ENCODE results near the gene SPECC1.
"Not testable (repeated sequence)": the region's sequence is repeated elsewhere in the genome, so short reads cannot be mapped to it uniquely, and the experiment has no call there.

SPECC1 gene, protein sequence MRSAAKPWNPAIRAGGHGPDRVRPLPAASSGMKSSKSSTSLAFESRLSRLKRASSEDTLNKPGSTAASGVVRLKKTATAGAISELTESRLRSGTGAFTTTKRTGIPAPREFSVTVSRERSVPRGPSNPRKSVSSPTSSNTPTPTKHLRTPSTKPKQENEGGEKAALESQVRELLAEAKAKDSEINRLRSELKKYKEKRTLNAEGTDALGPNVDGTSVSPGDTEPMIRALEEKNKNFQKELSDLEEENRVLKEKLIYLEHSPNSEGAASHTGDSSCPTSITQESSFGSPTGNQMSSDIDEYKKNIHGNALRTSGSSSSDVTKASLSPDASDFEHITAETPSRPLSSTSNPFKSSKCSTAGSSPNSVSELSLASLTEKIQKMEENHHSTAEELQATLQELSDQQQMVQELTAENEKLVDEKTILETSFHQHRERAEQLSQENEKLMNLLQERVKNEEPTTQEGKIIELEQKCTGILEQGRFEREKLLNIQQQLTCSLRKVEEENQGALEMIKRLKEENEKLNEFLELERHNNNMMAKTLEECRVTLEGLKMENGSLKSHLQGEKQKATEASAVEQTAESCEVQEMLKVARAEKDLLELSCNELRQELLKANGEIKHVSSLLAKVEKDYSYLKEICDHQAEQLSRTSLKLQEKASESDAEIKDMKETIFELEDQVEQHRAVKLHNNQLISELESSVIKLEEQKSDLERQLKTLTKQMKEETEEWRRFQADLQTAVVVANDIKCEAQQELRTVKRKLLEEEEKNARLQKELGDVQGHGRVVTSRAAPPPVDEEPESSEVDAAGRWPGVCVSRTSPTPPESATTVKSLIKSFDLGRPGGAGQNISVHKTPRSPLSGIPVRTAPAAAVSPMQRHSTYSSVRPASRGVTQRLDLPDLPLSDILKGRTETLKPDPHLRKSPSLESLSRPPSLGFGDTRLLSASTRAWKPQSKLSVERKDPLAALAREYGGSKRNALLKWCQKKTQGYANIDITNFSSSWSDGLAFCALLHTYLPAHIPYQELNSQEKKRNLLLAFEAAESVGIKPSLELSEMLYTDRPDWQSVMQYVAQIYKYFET

DNA sequence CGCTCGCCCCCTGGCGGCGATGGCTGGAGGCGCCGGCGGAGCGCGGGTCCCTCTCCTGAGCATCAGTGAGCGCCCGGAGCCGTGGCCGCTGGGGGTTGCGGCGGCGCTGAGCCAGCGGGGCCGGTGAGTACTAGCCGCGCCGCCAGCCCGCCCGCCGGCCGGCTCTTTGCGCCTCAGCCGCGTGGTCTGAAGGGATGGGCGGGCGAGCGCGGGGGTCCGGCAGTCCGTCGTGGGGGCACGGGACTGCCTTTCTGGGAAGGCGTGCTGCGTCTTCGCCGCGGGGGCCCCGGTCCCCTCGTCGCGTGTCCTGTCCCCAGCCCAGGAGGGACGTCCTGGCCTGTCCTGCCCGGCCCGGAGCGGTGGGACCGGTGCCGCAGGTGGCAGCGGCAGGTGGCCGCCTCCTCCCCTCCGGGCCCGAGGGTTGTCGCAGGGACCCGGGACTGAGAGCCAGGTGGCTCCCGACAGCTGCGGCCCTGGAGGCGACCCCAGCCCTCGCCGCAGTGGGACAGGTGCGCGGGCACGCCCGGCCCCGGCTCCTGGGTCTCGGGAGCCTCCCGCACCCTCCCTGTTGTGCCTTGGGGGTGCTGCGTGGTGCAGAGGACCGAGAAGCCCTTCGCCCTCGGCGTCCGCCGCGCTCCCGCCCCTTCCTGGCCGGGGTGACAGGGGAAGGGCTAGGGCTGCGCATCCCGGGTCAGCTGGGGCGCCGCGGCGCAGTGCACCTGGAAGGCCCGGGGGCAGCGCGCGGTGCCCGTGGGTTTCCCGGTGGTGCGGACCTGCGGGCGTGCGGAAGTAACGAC lies at the start of gene SPECC1:
SPECC1 (plus strand) TSS at position 58 of the 797 bp plus-strand sequence. CDS start 87,293 bp downstream, outside the sequence.
- peak in 1 of 2 donors; percentile 82 for DNase-seq (ENCODE audit: low read depth in 1 of 2, low spot score in 1 of 2)

- DNase-seq (ENCODE audit: low read depth in 1 of 2, low spot score in 1 of 2) = not testable (repeated sequence)
Measured at GRCh38 chr17:19962954-19963353, 46.2 kb upstream of the SPECC1 start.

GRCh38 chr17:19973156-19973555 lies 36.0 kb upstream of the SPECC1 start:
- DNase-seq (ENCODE audit: low read depth in 1 of 2, low spot score in 1 of 2) = no peak

DNA sequence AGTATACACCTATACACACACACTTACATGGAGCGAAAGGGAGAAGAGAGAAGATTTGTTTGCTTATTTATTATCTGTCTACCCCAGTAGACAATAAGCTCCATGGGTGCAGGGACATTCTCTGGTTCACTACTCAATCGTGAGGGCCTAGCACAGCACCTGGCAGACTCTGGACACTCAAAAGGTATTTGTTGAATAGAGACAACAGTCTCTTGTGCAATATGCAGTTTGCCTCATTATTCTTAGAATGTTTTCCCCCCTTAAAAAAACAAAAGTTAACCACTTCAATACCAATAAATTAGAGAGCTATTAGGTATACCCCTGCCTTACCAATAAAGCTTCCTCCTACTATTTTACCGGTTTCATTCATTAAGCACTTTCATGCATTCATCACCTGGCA lies 33.6 kb upstream of the SPECC1 start:
- no peak for DNase-seq (ENCODE audit: low read depth in 1 of 2, low spot score in 1 of 2)

GRCh38 chr17:19977293-19978208 lies 31.6 kb upstream of the SPECC1 start, which contains the start of gene AKAP10:
Gene AKAP10 (minus strand): TSS chr17:19977828. CDS start chr17:19977679, 149 bp downstream.
- DNase-seq (ENCODE audit: low read depth in 1 of 2, low spot score in 1 of 2) = peak; percentile 87 to 88

DNA sequence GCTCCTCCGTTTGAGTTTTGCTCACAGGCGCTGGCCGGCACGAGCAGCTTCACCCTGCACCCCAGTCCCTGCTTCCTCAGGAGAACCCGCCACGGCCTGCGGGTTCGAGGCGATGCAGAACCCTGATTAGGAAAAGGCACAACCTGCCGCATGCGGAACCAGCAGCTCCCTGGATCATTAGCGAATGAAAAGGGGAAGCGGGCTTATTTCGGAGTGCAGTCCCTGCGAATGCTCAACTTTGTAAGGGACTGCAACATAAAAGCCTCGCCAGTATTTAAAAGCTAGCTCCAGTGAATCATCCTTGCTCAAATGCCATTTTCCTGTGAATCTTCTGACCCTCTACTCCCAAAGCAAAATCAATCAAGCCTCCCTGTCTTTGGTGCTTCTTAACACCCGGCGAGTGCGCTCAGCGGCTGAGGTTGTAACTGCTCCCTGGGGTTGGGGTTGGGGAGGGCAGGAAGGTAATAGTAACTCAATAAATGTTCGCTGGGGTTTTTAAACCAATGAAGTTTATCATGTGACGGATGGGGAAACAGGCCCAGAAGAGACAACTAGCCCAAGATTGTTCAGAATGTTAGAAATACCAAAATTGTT lies 30.9 kb upstream of the SPECC1 start:
- no peak for DNase-seq (ENCODE audit: low read depth in 1 of 2, low spot score in 1 of 2)

DNA sequence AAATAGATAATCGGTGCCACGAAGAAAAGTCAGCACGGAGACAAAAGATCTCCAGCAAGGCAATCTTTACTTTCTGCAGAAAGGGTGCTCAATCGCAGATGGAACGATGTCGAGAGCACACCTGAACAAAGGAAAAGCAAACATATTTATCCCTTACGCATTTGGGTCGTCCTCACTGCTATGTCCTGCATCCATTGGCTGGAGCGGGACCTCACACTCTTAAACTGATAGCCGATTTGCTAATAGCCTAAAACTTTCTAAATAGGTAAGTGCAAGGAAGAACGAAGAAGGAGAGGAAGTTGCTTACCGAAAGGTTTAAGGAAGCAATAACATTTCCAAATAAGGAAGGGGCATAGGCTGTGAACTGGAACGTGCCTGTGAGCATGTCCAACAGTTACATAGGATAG lies 30.4 kb upstream of the SPECC1 start:
- DNase-seq (ENCODE audit: low read depth in 1 of 2, low spot score in 1 of 2) = no peak

GRCh38 chr17:19979917-19980770 lies 29.0 kb upstream of the SPECC1 start:
- no peak for DNase-seq (ENCODE audit: low read depth in 1 of 2, low spot score in 1 of 2)

DNA sequence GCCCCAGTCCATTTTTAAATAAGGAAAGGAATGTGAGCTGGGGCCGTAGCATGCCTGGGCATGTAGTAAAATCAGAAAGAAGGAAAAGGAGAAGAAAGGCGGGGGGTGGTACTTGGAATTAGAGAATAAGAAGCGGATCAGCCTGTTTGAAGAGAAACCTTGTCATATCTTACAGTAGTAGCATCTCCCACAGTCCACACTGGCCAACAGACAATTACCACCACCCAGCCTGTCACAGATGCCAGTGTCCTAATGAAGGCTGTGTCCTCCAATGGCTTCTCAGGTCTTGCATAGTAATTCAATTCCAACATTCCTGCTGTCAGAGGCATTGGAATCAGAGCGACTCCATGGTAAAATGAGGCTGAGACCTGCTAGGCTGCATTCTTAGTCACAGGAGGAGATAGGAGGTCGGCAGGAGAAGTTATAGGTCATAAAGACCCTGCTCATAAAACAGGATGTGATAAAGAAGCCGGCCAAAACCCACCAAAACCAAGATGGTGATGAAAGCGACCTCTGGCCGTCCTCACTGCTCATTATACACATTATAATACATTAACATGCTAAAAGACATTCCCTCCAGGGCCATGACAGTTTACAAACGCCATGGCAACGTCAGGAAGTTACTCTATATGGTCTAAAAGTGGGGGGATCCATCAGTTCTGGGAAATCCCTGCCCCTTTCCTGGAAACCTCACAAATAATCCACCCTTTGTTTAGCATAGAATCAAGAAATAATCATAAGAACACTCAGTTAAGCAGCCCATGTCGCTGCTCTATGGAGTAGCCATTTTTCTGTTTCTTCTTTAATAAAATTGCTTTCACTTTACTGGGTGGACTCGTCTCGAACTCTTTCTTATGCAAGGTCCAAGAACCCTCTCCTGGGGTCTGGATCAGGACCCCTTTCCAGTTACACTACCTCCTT lies 22.0 kb upstream of the SPECC1 start:
- DNase-seq (ENCODE audit: low read depth in 1 of 2, low spot score in 1 of 2) = no peak

DNA sequence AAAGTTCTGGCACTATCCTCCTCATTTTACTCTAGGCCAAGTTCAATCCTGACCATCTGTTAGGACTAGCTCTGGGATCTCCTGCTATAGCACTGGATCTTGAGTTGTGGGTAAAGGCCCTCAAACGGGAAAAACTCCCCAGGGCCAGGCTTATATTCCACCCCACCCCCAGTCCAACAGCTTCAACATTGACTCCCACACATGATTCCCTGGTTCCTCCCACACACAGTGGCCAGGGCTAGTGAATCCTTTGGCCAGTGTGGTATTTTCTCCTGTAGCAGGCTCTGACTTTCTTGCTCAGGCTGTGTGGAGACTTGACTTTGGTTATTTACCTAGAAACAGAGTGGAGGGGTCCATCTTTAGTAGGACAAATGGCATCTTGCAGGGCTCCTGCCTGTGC lies 21.3 kb upstream of the SPECC1 start:
- DNase-seq (ENCODE audit: low read depth in 1 of 2, low spot score in 1 of 2) = no peak

GRCh38 chr17:19991252-19991885 lies 17.8 kb upstream of the SPECC1 start:
- DNase-seq (ENCODE audit: low read depth in 1 of 2, low spot score in 1 of 2) = no peak

GRCh38 chr17:19992803-19993713 lies 16.1 kb upstream of the SPECC1 start:
- peak; percentile 31 to 56 for DNase-seq (ENCODE audit: low read depth in 1 of 2, low spot score in 1 of 2)

DNA sequence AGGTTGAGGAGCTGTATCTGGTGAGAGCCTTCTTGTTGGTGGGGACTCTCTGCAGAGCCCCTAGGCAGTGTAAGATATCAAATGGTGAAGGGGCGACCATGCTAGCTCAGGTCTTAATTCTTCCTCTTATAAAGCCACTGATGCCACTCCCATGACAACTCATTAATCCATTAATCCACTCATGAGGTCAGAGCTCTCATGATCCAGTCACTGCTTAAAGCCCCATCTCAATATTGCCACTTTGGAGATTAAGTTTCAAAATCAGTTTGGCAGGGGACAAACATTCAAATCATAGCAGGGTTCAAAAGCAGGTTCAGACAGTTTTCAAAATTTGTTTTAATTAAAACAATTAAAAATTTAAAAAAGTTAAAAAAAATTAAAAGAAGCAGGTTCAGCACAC lies 13.1 kb upstream of the SPECC1 start:
- no peak for DNase-seq (ENCODE audit: low read depth in 1 of 2, low spot score in 1 of 2)

- no peak for DNase-seq (ENCODE audit: low read depth in 1 of 2, low spot score in 1 of 2)
Measured at GRCh38 chr17:19996502-19996901, 12.7 kb upstream of the SPECC1 start.

GRCh38 chr17:20008242-20009051 lies 712 bp upstream of the SPECC1 start:
- DNase-seq (ENCODE audit: low read depth in 1 of 2, low spot score in 1 of 2) = no peak
